ENCODE results near the gene SLC25A25. TPM values are rescaled to one million over a fixed set of nuclear protein-coding genes. Genes with fewer than 3 reads are reported as not detected.

SLC25A25 gene
- total and polyA plus RNA-seq, 10 of the 15 experiments (the other 5 are each of a cell fraction or from before 2014, with no cell fraction given) = 0.04 to 17.1 (median 12.4) TPM; not detected in 1

GRCh38 chr9:128139621-128140020, 71.6 kb downstream of the SLC25A25 start:
- ChIA-PET RAD21 (ENCODE audit: unreplicated experiment) (no interaction called here), CTCF (no interaction called here), POLR2A (no interaction called here), SMC1A (ENCODE audit: uncharacterized antibody, unreplicated experiment) (no interaction called here)
- no peaks in the 10 kb centered on the region for H3K9me3 ChIP-seq (replicated peaks; ENCODE audit: control insufficient read depth, insufficient read depth, low read length)
- H3K27ac ChIP-seq (ENCODE audit: control insufficient read depth, insufficient read depth) = no peak overlapping the region
- no peaks in the 10 kb centered on the region for H3K79me2 ChIP-seq (ENCODE audit: control insufficient read depth, insufficient read depth, low read length)
- ATAC-seq = no peak
- WGBS (ENCODE audit: insufficient coverage, insufficient replicate concordance, low lambda C conversion rate, missing lambda C conversion rate) = 69% methylated on average over 3 of the region's 16 CpGs
- intact Hi-C loops (cut with micrococcal nuclease; ENCODE audit: unreplicated experiment) = no loop called here
- H2AFZ ChIP-seq (ENCODE audit: control insufficient read depth, low read depth, low read length) = no peak overlapping the region
- in situ Hi-C loops (cut with MboI) = no loop called here
- H3K27me3 ChIP-seq (replicated peaks in 1 of 2; ENCODE audit: control insufficient read depth in 2 of 2, insufficient read depth in 2 of 2, low read length in 1 of 2) = peaks cover 0 to 2% of the 10 kb centered on the region in 2 experiments; a peak in 2 of 4 replicates
- DNase-seq (ENCODE audit: low read depth, low spot score) = no peak
- H3K9ac ChIP-seq (ENCODE audit: control insufficient read depth, insufficient read depth, low read length) = no peak overlapping the region
- H4K20me1 ChIP-seq (ENCODE audit: control insufficient read depth, insufficient read depth) = no peaks in the 10 kb centered on the region
- TF ChIP-seq MYC (IDR thresholded peaks at IDR 0.05; ENCODE audit: insufficient read depth, insufficient read length, insufficient replicate concordance, low read length, severe bottlenecking) (no peak), BMI1 (IDR thresholded peaks at IDR 0.05; ENCODE audit: borderline replicate concordance) (no peak), CREM (IDR thresholded peaks at IDR 0.05; ENCODE audit: low read depth) (no peak)
- H3K4me1 ChIP-seq (ENCODE audit: control insufficient read depth, insufficient read depth, low read length) = no peaks in the 10 kb centered on the region
- no TSS peak for BruUV-seq (replicated peaks)
- no peaks in the 10 kb centered on the region for H3K36me3 ChIP-seq (ENCODE audit: control insufficient read depth in 2 of 2, insufficient read depth in 2 of 2, low read length in 1 of 2)
- no peak for FAIRE-seq
- H3K4me2 ChIP-seq (ENCODE audit: control insufficient read depth, insufficient read depth) = no peak overlapping the region
- no peak overlapping the region for H3K4me3 ChIP-seq

- FAIRE-seq = no peak
- Histone ChIP-seq H3K9me3 (replicated peaks; ENCODE audit: control insufficient read depth, insufficient read depth, low read length) (no peaks in the 10 kb centered on the region), H2AFZ (ENCODE audit: control insufficient read depth, low read depth, low read length) (no peak overlapping the region), H3K79me2 (ENCODE audit: control insufficient read depth, insufficient read depth, low read length) (no peaks in the 10 kb centered on the region), H3K27me3 (replicated peaks in 1 of 2; ENCODE audit: control insufficient read depth in 2 of 2, insufficient read depth in 2 of 2, low read length in 1 of 2) (no peaks in the 10 kb centered on the region; a peak in 1 of 4 replicates), H4K20me1 (ENCODE audit: control insufficient read depth, insufficient read depth) (no peaks in the 10 kb centered on the region), H3K4me1 (ENCODE audit: control insufficient read depth, insufficient read depth, low read length) (no peaks in the 10 kb centered on the region), H3K36me3 (ENCODE audit: control insufficient read depth in 2 of 2, insufficient read depth in 2 of 2, low read length in 1 of 2) (no peaks in the 10 kb centered on the region), H3K9ac (ENCODE audit: control insufficient read depth, insufficient read depth, low read length) (no peak overlapping the region), H3K4me3 (no peak overlapping the region), H3K27ac (ENCODE audit: control insufficient read depth, insufficient read depth) (no peak overlapping the region), H3K4me2 (ENCODE audit: control insufficient read depth, insufficient read depth) (no peak overlapping the region)
- ChIA-PET SMC1A (ENCODE audit: uncharacterized antibody, unreplicated experiment) (interaction anchor here (0.7 kb wide), 1 partner anchor 130 kb away, joined by 3 read pairs; no protein-coding TSS in a partner anchor), CTCF (interaction anchor here (1.3 to 1.4 kb wide), 2 partner anchors 13 to 24 kb away, joined by 4 to 5 read pairs; no protein-coding TSS in a partner anchor), POLR2A (no interaction called here), RAD21 (ENCODE audit: unreplicated experiment) (no interaction called here)
- intact Hi-C loops (cut with micrococcal nuclease; ENCODE audit: unreplicated experiment) (no loop called here), in situ Hi-C loops (cut with MboI) (no loop called here)
- TF ChIP-seq ASH2L (IDR thresholded peaks at IDR 0.05; ENCODE audit: borderline replicate concordance, low read depth) (no peak), BCL11A (IDR thresholded peaks at IDR 0.05; ENCODE audit: low read depth, low read length) (no peak), CBX3 (IDR thresholded peaks at IDR 0.05; ENCODE audit: borderline replicate concordance, low read depth) (no peak)
- ATAC-seq = no peak
- 50% methylated on average over 3 of the region's 3 CpGs for WGBS (ENCODE audit: insufficient coverage, insufficient replicate concordance, low lambda C conversion rate, missing lambda C conversion rate)
- no TSS peak for BruUV-seq (replicated peaks)
- DNase-seq (ENCODE audit: low read depth, low spot score) = no peak
Observed at GRCh38 chr9:128141604-128142003, 73.6 kb downstream of the SLC25A25 start.

Measured in GM12878 (cell line).